ENCODE measurements around the gene ROCK1.
"Not testable (repeated sequence)": the region's sequence is repeated elsewhere in the genome, so short reads cannot be mapped to it uniquely, and the experiment has no call there.

The ROCK1 gene

DNA sequence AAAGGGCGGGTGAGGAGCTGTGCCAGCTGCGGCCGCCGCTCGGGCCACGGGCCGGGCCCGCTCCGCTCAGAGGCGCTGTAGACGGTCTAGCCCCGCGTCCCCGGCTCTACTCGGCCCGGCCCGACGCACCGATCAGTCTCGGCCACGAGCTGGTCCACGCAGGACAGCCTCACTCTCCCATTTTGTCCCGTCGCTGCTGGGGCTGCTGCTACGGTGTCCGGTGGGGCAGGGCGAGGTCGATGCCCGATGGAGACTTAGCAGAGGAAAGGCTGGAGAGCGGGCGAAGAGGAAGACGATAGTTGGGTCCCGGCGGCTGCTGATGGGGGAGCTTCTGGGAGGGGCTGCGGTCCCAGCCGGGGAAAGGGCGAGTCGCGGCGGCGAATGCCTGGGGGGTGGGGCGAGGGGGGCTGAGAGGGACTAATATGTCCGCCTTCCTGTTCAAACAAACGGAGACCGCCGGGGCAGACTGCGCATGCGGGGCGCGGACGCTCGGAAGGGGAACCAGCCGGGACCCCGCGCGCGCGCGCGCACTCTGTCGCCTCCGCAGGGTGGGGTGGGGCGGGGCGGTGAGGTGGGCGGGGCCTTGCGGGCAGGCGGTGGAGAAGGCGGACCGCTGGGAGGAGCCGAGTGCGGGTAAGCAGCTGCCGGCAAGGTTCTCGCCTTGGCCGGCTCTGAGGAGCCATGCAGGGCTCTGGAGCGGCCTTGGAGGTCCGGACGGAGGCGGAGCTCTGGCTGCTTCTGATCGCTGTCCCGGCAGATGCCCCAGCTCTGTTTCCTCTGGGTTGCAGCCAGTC lies at the start of gene ROCK1:
Gene ROCK1, minus strand, starts transcription at position 468 of the 794 bp plus-strand sequence. CDS start 903 bp downstream, outside the sequence.
- DNase-seq, result peak; percentile 96

GRCh38 chr18:21155443-21155842 lies 43.8 kb upstream of the ROCK1 start:
- DNase-seq, result no peak

DNA sequence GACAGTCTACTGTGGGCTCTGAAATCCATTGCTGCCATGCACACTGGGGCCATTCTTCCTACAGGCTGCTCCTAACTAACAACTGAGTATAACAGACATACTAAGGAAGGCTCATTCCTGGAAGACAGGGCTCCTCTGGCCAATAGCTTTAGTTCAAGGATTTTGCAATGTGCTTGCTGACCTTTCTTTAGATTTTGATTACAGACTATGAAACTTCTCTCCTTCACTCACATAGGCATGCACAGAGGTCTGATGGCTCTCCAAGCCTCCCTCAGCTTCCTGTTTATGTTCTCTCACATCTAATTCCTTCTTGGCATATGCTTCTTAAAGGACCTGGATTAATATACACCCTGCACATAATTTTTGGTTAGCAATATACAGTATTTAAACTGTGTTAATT lies 34.4 kb upstream of the ROCK1 start:
- peak; percentile 32 for DNase-seq

DNA sequence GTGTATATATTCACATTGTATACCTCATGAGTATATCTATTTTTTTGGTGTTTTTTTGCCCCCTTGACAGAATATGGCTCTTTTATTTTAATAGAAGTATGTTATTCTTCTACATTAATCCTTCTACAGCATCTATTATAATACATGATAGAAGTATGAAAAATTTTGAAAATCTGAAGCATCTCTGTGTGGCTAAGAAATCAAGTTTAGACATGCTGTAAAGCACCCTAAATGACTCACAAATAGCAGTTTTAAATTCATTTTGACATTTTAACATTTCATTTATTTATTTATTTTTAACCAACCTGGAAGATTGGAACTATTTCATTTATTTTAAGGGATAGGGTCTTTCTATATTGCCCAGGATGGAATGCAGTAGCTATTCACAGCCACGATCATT lies 33.8 kb upstream of the ROCK1 start:
- no peak for DNase-seq

DNA sequence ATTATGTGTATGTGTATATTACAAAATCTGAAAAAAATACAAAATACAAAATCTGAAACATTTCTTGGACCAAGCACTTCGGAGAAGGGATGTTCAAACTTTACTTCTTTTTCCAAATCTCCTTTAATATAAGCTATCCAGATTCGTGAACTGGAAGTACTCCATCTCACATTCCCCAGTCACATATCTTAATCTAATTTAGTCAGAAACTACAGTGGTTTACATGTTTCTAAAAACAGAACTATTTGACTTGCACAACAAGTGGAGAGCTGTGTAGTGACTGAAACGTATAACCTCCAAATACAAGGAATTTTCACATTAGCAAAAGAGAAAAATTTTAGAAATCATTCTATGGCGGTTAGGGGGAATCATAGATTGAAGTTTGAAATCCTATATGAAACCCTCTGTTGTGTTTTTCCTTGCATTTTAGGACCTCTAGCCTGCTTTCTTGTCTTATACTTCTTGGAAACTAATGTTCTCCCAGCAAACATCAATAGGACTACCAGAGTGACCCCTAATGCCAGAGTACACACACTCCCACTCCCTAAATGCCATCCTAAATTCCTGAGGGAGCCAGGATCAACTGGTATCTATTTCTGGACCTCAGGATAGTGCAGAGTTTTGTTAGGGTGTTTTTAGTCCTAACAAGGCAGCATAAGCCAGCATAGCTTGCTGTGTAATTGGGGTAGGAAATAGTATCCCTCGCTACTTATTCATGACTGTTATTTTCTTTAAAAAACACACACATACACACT lies 30.2 kb upstream of the ROCK1 start:
- DNase-seq, result no peak

DNA sequence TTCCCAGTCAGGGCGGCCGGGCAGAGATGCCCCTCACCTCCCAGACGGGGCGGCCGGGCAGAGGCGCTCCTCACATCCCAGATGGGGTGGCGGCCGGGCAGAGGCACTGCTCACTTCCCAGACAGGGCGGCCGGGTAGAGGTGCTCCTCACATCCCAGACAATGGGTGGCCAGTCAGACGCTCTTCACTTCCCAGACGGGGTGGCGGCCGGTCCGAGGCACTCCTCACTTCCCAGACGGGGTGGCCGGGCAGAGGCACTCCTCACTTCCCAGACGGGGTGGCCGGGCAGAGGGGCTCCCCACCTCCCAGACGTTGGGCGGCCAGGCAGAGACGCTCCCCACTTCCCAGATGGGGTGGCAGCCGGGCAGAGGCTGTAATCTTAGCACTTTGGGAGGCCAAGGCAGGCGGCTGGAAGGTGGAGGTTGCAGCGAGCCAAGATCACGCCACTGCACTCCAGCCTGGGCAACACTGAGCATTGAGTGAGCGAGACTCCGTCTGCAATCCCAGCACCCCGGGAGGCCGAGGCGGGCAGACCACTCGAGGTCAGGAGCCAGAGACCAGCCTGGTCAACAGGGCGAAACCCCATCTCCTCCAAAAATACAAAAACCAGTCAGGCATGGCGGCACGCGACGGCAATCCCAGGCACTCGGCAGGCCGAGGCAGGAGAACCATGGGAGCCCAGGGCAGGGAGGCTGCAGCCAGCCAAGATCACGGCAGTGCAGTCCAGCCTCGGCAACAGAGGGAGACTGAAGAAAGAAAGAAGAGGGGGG lies 26.3 kb upstream of the ROCK1 start:
- DNase-seq, result not testable (repeated sequence)

GRCh38 chr18:21134895-21135294 lies 23.3 kb upstream of the ROCK1 start:
- peak; percentile 70 for DNase-seq

DNA sequence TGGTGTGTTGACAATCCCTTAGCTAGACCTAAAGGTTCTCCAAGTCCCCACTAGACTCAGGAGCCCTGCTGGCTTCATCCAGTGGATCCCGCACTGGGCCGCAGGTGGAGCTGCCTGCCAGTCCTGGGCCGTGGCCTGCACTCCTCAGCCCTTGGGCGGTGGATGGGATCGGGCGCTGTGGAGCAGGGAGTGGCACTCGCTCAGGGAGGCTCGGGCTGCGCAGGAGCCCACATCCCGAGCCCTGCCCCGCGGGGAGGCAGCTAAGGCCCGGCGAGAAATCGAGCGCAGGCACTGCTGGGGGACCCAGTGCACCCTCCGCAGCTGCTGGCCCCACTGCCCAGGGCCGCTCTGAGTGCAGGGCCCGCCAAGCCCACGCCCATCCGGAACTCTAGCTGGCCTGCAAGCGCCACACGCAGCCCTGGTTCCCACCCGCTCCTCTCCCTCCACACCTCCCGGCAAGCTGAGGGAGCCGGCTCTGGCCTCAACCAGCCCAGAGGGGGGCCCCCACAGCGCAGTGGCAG lies 20.8 kb upstream of the ROCK1 start:
- DNase-seq, result no peak

DNA sequence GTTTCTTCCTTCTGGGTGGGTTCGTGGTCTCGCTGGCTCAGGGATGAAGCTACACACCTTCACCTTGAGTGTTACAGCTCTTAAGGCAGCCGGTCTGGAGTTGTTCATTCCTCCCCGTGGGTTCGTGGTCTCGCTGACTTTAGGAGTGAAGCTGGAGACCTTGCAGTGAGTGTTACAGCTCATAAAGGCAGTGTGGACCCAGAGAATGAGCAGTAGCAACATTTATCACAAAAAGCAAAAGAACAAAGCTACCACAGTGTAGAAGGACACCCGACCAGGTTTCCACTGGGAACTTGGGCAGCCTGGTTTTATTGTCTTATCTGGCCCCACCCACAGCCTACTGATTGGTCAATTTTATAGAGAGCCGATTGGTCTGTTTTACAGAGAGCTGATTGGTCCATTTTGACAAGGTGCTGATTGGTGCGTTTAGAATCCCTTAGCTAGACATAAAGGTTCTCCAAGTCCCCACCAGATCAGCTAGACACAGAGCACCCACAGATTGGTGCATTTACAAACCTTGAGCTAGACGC lies 20.1 kb upstream of the ROCK1 start:
- DNase-seq, result no peak

DNA sequence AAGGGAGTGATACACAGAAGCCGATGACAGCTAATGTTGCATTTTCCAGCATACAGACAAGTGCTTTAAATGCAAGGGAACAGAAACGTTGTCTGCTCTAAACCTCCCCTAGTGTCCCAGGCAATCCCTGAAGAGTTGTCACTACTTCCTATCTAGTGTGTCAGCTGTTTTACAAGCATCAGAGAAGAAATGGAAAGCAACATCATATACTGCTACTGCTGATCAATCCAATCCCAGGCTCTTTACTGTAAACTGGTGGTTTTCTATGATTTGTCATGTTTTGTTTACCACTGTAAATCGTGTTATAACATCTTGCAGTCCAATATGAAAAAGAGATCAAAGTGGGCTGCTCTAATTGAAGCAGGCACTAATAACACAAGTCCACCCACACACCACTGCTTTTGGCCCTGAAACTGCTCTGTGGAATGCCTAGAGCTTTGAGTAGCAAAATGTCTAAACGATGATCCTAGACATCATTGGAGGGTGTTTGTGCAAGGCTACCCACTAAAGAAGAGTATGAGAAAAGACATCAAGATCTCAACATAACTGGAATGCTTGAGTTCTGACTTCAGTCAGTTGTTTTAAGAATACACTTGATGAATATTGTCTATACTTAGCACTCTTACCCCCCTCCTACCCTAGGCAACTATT lies 18.1 kb upstream of the ROCK1 start:
- DNase-seq, result peak; percentile 48

DNA sequence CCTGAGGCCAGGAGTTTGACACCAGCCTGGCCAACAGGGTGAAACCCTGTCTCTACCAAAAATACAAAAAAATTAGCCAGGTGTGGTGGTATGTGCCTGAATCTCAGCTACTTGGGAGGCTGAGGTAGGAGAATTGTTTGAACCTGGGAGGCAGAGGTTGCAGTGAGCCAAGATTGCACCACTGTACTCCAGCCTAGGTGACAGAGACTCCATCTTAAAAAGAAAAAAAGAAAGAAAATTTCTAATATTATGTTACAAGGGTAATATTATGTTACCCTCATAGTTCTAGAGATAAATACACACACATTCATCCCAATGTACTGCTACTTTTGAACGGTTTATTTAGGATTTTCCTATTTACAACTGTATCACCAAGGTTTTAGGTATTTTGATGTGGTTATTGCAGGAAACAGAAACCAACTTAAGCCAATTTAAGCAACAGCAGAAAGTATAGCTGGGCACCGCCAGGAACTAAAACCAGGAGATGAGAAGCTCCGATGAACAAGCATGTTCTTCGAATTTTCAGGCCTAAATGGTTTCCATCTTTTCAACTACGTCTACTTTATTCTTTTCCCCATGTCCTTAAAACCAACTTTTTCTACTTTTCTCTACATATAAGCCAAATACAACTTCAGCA lies 11.8 kb upstream of the ROCK1 start:
- no peak for DNase-seq

DNA sequence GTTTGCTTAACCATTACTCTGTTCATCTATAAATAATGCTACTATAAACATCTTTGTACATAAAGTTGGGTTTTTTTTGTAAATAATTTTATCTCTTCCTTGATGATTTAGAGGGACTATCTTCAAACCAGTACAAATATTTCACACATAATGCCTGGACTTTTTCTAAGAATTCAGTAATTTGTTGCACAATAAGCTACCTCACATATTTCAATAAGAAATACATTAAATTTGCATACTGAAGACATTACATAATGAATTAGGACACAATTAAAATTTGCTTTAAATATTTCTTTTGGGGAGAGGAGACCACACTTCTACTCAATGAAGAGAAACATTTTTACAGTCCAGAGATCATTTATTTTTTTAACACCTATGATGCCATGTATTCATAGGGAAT lies 7.2 kb upstream of the ROCK1 start:
- DNase-seq, result peak; percentile 53

DNA sequence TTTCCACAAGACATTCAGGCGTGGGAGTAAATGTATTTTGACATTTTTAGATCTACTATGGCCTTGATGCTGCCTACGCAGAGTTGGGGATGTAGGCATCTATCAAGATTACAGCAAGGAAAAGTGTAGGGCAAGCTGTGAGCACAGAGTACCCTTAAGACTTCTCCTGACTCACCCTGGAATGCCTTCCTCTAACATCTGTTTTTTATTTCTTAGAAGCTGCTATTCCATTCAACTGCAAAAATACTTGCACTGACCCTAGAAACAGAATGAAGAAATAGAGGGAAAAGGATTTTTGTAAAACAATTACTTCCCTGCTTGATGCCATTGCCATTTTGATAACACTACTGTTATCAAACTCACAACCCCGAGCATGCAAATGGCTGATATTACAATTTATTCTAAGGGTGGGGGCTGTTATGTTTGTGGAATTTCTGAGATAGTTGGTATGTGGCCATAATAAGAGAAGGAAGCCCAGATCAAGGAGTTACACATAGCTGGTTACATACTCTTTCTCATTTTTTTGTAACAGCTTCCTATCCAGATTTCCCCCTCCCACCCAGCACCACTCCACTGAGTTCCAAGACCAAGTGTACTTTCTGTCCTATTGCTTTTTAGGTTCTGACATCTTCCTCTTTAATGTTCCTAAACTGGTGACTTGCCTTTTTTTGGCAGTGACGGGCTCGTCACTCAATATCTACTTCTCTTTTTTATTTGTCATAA lies 6.0 kb upstream of the ROCK1 start:
- peak; percentile 97 for DNase-seq

DNA sequence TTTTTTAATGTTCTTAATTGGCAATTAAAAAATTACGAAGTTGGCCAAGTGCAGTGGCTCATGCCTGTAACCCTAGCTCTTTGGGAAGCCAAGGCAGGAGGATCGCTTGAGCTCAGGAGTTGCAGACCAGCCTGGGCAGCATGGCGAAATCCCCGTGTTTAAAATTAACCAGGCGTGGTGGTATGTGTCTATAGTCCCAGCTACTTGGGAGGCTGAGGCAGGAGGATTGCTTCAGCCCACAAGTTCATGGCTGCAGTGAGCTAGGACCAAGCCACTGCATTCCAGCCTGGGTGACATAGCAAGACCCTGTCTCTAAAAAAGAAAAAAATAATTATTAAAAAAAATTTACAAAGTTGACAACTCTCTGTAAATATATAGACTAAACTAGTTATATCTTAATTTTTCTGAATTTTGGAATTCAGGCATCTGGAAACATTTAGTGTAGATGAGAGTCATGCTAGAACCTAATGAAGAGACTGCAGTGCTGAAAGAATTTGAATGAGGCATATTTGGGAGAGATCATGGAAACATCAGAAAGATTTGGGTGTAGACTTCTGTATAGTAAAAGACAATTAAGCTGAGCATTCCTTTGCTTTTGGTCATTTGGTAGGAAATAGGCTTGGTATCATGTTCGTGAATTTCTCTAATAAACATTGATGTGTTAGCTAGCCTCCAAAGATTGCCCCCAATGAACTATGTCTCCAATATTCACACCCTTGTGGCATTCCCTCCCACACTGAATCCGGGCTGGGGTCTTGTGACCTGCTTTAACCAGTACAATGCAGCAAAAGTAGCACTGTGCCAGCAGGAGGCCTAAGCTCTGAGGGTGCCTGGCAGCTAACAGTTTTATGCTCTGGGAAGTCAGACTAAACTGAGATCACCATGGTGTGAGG lies 4.2 kb upstream of the ROCK1 start:
- peak; percentile 87 for DNase-seq

- no peak for DNase-seq
Measured at GRCh38 chr18:21112543-21113105, 1.0 kb upstream of the ROCK1 start.

DNA sequence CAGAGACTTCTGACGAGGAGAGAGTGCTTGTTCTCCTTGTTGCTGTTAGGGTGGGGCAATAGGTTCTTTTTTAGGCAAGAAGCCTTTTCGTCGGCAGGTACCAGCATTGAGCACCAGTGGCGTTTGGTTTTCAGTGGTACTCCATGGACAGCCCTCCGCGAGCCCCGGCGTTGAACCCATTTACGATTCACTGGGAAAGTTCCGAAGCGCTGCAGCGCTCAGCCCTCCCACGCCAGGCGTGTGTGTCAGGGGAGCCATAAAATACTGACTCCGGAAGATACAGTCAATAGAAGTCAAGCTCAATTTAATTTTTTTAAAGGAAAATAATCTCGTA lies 494 bp upstream of the ROCK1 start:
- DNase-seq, result peak; percentile 73

DNA sequence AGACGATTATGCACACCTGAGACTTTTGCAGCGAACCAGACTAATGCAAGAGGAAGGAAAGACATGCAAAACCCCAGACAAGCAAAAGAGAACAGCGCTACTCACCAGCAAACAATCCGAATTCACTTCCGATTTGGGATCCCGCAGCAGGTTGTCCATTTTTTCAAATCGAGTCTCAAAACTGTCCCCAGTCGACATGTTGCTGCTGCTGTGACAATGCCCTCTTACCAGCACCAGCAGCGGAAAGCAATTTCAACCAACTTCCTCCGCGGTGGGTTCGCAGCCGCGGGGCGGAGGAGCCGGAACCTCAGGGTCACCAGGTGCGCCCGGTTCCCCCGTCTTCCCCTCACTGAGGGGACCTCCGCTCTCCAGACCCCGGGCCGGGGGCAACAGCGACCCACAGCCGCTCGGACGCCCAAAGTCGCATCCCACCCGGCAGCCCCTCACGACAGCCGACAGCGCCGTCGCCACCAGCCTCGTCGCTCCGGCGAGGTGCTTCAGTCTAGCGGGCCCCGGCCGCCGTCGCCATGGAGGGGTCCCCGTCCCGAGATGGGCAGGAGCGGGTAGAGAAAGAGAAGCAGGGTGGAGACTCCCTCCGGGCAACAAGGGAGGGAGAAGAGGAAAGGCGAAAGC lies 784 bp downstream of the ROCK1 start:
- DNase-seq, result peak; percentile 47

DNA sequence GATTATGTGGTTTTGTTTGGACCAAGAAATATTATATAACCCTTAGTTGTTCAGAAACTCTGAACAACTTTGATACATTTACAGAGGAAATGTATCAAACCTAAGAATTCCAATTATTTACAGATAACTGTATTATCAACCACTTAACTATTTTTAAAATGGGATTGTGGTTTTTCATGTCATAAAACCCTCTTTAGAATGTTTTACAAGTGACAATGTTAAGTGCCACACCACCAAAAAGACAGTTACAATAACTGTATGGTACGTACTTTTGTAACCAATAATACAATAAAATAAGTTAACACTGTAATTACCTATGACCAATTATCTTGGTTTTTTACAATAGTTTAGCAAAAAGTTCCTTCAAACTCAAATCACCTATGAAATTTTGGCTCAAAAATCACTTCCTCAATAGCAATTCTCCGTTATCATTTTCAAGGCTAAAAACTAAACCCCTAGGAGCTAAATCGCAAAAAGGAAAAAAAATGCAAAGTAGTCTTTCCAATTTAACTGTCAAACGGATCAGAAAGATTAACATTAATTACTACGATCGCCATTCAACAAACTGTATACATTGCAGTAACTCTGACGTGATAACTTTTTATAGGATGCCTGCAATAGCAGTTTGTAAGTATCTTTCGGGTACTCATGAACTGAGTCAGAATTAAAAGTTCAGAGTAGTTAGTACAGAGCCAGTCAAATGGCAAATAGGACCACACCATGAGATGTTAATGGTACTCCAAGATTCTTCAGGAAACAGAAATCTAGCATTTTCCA lies 1.5 kb downstream of the ROCK1 start:
- DNase-seq, result peak; percentile 21

DNA sequence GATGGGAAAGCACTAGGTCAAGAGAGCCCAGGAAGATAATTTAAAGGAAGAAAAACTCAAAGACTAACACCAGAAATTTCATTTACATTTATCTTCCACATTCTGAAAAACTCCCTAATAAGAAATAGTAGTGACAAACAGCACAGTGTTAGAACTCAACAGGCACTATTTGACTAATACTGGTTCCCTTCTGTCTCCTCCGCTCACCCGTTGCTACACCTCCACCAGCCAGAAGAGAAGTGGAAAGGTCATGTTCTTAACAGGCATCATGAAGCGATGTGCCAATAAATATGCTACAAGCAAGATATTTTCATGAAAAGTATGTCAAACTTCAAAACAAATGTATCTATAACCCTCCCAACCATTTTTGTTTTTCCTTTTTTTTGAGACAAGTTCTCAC lies 5.7 kb downstream of the ROCK1 start:
- DNase-seq, result peak; percentile 51

Measured in inflammatory macrophage treated with lipopolysaccharide for 4 hours (primary cell).